Measurements from ENCODE around the gene RFPL4AL1.

RFPL4AL1 gene

DNA sequence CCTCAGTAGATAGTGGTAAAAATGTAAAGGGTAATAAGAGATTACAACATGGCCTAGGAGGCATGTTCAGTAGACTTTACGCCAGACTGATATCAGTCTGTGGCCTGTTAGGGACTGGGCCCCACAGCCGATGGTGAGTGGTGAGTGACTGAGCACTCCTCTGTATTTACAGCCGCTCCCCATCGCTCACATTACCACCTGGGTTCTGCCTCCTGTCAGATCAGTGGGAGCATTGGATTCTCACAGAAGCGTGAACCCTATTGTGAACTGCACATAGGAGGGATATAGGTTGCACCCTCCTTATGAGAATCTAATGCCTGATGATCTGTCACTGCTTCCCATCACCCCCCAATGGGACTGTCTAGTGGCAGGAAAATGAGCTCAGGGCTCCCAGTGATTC, 45.0 kb downstream of the RFPL4AL1 start:
- no peak for DNase-seq (ENCODE audit: low read depth in 1 of 2, low spot score in 1 of 2)
- no peaks in the 10 kb centered on the region for H3K27me3 ChIP-seq (ENCODE audit: insufficient read depth, poor library complexity, severe bottlenecking)

GRCh38 chr19:55820037-55820436, 51.1 kb downstream of the RFPL4AL1 start:
- no peak for DNase-seq (ENCODE audit: low read depth in 1 of 2, low spot score in 1 of 2)
- Histone ChIP-seq H3K27me3 (ENCODE audit: insufficient read depth, poor library complexity, severe bottlenecking) (no peaks in the 10 kb centered on the region), H3K4me3 (replicated peaks; ENCODE audit: insufficient read depth, low read length) (no peak overlapping the region), H3K27ac (replicated peaks) (no peak overlapping the region)
- TF ChIP-seq, protein P1, sequence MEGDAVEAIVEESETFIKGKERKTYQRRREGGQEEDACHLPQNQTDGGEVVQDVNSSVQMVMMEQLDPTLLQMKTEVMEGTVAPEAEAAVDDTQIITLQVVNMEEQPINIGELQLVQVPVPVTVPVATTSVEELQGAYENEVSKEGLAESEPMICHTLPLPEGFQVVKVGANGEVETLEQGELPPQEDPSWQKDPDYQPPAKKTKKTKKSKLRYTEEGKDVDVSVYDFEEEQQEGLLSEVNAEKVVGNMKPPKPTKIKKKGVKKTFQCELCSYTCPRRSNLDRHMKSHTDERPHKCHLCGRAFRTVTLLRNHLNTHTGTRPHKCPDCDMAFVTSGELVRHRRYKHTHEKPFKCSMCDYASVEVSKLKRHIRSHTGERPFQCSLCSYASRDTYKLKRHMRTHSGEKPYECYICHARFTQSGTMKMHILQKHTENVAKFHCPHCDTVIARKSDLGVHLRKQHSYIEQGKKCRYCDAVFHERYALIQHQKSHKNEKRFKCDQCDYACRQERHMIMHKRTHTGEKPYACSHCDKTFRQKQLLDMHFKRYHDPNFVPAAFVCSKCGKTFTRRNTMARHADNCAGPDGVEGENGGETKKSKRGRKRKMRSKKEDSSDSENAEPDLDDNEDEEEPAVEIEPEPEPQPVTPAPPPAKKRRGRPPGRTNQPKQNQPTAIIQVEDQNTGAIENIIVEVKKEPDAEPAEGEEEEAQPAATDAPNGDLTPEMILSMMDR (IDR thresholded peaks at IDR 0.05; ENCODE audit: insufficient read depth, low read length), result no peak
- TF ChIP-seq REST (IDR thresholded peaks at IDR 0.05; ENCODE audit: insufficient replicate concordance, low read depth), result no peak
- no peak for TF ChIP-seq POLR2AphosphoS5 (IDR thresholded peaks at IDR 0.05; ENCODE audit: low read depth)
- TF ChIP-seq SPI1 (IDR thresholded peaks at IDR 0.05; ENCODE audit: borderline replicate concordance, low read depth), result no peak
- TF ChIP-seq GABPA (IDR thresholded peaks at IDR 0.05; ENCODE audit: low read depth), result no peak

More for the DNA sequence above, 45.0 kb downstream of the RFPL4AL1 start:
- Histone ChIP-seq H3K4me3 (replicated peaks; ENCODE audit: insufficient read depth, low read length) (no peak overlapping the region), H3K27ac (replicated peaks) (no peak overlapping the region)
- TF ChIP-seq REST (IDR thresholded peaks at IDR 0.05; ENCODE audit: insufficient replicate concordance, low read depth), result no peak
- TF ChIP-seq, protein P1 (IDR thresholded peaks at IDR 0.05; ENCODE audit: insufficient read depth, low read length), result no peak
- no peak for TF ChIP-seq GABPA (IDR thresholded peaks at IDR 0.05; ENCODE audit: low read depth)
- TF ChIP-seq SPI1 (IDR thresholded peaks at IDR 0.05; ENCODE audit: borderline replicate concordance, low read depth), result no peak
- TF ChIP-seq POLR2AphosphoS5 (IDR thresholded peaks at IDR 0.05; ENCODE audit: low read depth), result no peak

Data from HL-60 (cell line).